ENCODE results near the gene SBF2. TPM values are rescaled to one million over a fixed set of nuclear protein-coding genes. Genes with fewer than 3 reads are reported as not detected.

SBF2 gene
- total and polyA plus RNA-seq, 2 of the 13 experiments (the other 11 are each of a cell fraction or from before 2014, with no cell fraction given), result 24.0 to 45.8 TPM

DNA sequence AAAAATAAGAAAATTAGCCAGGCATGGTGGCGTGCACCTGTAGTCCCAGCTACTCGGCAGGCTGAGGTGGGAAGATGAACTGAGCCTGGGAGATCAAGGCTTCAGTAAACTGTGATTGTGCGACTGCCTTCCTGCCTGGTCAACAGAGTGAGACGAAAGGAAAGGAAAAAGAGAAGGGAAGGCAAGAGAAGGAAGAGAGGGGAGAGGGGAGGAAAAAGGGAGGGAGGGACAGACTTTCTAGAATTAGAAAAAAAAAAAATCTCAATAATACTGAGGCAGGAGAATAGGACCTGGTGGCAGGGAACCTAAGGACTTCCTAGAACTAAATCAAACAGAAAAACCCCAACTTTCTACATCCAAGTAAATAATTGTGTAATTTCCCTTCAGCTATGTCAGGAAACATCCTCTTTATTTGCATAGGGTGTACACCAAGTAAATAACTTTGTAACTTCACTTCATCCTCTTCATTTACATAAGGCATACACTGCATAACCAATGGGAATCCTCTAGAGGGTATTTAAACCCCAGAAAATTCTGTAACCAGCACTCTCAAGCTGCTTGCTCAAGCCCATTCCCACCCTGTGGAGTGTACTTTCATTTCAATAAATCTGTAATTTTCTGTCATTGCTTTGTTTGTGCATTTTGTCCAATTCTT, 8.7 kb downstream of the SBF2 start (continued):
- TF ChIP-seq, protein P1, sequence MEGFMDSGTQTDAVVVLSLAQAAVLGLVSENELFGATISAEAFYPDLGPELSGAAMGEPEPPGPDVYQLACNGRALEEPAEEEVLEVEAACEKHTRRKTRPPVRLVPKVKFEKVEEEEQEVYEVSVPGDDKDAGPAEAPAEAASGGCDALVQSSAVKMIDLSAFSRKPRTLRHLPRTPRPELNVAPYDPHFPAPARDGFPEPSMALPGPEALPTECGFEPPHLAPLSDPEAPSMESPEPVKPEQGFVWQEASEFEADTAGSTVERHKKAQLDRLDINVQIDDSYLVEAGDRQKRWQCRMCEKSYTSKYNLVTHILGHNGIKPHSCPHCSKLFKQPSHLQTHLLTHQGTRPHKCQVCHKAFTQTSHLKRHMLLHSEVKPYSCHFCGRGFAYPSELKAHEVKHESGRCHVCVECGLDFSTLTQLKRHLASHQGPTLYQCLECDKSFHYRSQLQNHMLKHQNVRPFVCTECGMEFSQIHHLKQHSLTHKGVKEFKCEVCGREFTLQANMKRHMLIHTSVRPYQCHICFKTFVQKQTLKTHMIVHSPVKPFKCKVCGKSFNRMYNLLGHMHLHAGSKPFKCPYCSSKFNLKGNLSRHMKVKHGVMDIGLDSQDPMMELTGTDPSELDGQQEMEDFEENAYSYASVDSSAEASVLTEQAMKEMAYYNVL (CRISPR knock-in tag; IDR thresholded peaks at IDR 0.05; ENCODE audit: borderline replicate concordance), result no peak
- TF ChIP-seq ZNF619 (CRISPR knock-in tag; IDR thresholded peaks at IDR 0.05) (no peak), HMG20A (CRISPR knock-in tag; IDR thresholded peaks at IDR 0.05; ENCODE audit: borderline replicate concordance) (peak; percentile 73; the same call in 1 of the 2 replicates), SP2 (CRISPR knock-in tag; IDR thresholded peaks at IDR 0.05) (no peak), CEBPG (CRISPR knock-in tag; IDR thresholded peaks at IDR 0.05) (peak; percentile 88), POLR2A (IDR thresholded peaks at IDR 0.05; ENCODE audit: insufficient read depth in 1 of 2, low read depth in 2 of 2, low read length in 2 of 2) (peak; percentile 58 to 85), CBX1 (IDR thresholded peaks at IDR 0.05; ENCODE audit: low read depth) (no peak), YEATS4 (CRISPR knock-in tag; IDR thresholded peaks at IDR 0.05; ENCODE audit: borderline replicate concordance) (0 out of 2 replicates have a peak, but pooled peaks have one; percentile 14), ZBTB20 (CRISPR knock-in tag; IDR thresholded peaks at IDR 0.05; ENCODE audit: borderline replicate concordance, low read depth) (no peak), ZNF841 (CRISPR knock-in tag; IDR thresholded peaks at IDR 0.05; ENCODE audit: borderline replicate concordance) (no peak), ZFX (CRISPR knock-in tag; IDR thresholded peaks at IDR 0.05; ENCODE audit: low read depth) (no peak), SIX4 (CRISPR knock-in tag; IDR thresholded peaks at IDR 0.05) (no peak), ZNF251 (CRISPR knock-in tag; IDR thresholded peaks at IDR 0.05) (no peak), RARA (CRISPR knock-in tag; IDR thresholded peaks at IDR 0.05) (peak; percentile 71), CHD2 (IDR thresholded peaks at IDR 0.05; ENCODE audit: low read depth, low read length) (no peak), SOX6 (IDR thresholded peaks at IDR 0.05) (no peak), SOX6 (CRISPR knock-in tag; IDR thresholded peaks at IDR 0.05) (peak; percentile 39; the same call in 1 of the 2 replicates)
- TF ChIP-seq, protein P2, sequence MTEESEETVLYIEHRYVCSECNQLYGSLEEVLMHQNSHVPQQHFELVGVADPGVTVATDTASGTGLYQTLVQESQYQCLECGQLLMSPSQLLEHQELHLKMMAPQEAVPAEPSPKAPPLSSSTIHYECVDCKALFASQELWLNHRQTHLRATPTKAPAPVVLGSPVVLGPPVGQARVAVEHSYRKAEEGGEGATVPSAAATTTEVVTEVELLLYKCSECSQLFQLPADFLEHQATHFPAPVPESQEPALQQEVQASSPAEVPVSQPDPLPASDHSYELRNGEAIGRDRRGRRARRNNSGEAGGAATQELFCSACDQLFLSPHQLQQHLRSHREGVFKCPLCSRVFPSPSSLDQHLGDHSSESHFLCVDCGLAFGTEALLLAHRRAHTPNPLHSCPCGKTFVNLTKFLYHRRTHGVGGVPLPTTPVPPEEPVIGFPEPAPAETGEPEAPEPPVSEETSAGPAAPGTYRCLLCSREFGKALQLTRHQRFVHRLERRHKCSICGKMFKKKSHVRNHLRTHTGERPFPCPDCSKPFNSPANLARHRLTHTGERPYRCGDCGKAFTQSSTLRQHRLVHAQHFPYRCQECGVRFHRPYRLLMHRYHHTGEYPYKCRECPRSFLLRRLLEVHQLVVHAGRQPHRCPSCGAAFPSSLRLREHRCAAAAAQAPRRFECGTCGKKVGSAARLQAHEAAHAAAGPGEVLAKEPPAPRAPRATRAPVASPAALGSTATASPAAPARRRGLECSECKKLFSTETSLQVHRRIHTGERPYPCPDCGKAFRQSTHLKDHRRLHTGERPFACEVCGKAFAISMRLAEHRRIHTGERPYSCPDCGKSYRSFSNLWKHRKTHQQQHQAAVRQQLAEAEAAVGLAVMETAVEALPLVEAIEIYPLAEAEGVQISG (CRISPR knock-in tag; IDR thresholded peaks at IDR 0.05), result no peak
- TF ChIP-seq, protein P3, sequence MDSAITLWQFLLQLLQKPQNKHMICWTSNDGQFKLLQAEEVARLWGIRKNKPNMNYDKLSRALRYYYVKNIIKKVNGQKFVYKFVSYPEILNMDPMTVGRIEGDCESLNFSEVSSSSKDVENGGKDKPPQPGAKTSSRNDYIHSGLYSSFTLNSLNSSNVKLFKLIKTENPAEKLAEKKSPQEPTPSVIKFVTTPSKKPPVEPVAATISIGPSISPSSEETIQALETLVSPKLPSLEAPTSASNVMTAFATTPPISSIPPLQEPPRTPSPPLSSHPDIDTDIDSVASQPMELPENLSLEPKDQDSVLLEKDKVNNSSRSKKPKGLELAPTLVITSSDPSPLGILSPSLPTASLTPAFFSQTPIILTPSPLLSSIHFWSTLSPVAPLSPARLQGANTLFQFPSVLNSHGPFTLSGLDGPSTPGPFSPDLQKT (CRISPR knock-in tag; IDR thresholded peaks at IDR 0.05; ENCODE audit: borderline replicate concordance), result no peak
- TF ChIP-seq, protein P4, sequence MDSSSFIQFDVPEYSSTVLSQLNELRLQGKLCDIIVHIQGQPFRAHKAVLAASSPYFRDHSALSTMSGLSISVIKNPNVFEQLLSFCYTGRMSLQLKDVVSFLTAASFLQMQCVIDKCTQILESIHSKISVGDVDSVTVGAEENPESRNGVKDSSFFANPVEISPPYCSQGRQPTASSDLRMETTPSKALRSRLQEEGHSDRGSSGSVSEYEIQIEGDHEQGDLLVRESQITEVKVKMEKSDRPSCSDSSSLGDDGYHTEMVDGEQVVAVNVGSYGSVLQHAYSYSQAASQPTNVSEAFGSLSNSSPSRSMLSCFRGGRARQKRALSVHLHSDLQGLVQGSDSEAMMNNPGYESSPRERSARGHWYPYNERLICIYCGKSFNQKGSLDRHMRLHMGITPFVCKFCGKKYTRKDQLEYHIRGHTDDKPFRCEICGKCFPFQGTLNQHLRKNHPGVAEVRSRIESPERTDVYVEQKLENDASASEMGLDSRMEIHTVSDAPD (CRISPR knock-in tag; IDR thresholded peaks at IDR 0.05), result no peak
- TF ChIP-seq, protein P5, sequence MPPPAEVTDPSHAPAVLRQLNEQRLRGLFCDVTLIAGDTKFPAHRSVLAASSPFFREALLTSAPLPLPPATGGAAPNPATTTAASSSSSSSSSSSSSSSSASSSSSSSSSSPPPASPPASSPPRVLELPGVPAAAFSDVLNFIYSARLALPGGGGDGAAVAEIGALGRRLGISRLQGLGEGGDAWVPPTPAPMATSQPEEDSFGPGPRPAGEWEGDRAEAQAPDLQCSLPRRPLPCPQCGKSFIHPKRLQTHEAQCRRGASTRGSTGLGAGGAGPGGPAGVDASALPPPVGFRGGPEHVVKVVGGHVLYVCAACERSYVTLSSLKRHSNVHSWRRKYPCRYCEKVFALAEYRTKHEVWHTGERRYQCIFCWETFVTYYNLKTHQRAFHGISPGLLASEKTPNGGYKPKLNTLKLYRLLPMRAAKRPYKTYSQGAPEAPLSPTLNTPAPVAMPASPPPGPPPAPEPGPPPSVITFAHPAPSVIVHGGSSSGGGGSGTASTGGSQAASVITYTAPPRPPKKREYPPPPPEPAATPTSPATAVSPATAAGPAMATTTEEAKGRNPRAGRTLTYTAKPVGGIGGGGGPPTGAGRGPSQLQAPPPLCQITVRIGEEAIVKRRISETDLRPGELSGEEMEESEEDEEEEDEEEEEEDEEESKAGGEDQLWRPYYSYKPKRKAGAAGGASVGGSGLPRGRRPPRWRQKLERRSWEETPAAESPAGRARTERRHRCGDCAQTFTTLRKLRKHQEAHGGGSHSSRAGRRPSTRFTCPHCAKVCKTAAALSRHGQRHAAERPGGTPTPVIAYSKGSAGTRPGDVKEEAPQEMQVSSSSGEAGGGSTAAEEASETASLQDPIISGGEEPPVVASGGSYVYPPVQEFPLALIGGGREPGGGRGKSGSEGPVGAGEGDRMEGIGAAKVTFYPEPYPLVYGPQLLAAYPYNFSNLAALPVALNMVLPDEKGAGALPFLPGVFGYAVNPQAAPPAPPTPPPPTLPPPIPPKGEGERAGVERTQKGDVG (CRISPR knock-in tag; IDR thresholded peaks at IDR 0.05; ENCODE audit: borderline replicate concordance), result no peak
